Psoas muscle (tissue), 8 donors: ENCODE results near the gene PLA2G7. TPM values are rescaled to one million over a fixed set of nuclear protein-coding genes. Genes with fewer than 3 reads are reported as not detected.

ENCODE experiments used
- ATAC-seq, 4 donors: fragments of 200-7000 bp; cut with Tn5 transposase; one replicate each; pipeline ENCODE4 v1.9.1; 2020; ENCODE audit warnings: moderate library complexity in 3 of 4, mild to moderate bottlenecking in 2 of 4
- DNase-seq, 2 donors: peaks; one replicate each; pipeline ENCODE4 v3.0.0-alpha.2; 2020
- H3K27ac ChIP-seq: fragments of 200-600 bp; one replicate; pipeline ENCODE4 v1.8.0; 2022
- H3K27me3 ChIP-seq, 3 donors: fragments of 200-600 bp in 1 of 3; one replicate each; pipeline versions ENCODE4 v1.6.1 to v1.8.0; 2013 to 2022; ENCODE audit warnings: low read length in 2 of 3, mild to moderate bottlenecking in 2 of 3, moderate library complexity in 1 of 3; ENCODE audit not compliant: insufficient read depth in 3 of 3
- H3K36me3 ChIP-seq, 2 donors: fragments of 200-600 bp in 1 of 2; one replicate each; pipeline versions ENCODE4 v1.6.1 to v1.8.0; 2013 to 2022; ENCODE audit warnings: low read depth in 1 of 2, mild to moderate bottlenecking in 1 of 2, moderate library complexity in 1 of 2; ENCODE audit not compliant: insufficient read depth in 1 of 2
- H3K4me1 ChIP-seq: fragments of 200-600 bp; one replicate; pipeline ENCODE4 v1.8.0; 2022
- H3K4me3 ChIP-seq: fragments of 200-600 bp; one replicate; pipeline ENCODE4 v1.8.0; 2022; ENCODE audit warnings: mild to moderate bottlenecking
- H3K9me3 ChIP-seq: fragments of 200-600 bp; one replicate; pipeline ENCODE4 v1.8.0; 2022
- CTCF ChIP-seq: fragments of 200-600 bp; IDR thresholded peaks from one replicate; pipeline ENCODE4 v1.8.0; 2022; ENCODE audit warnings: antibody characterized with exemption
- WGBS, 3 donors: extraction: QIAGEN DNeasy Blood & Tissue Kit; methylation state at CpG; one replicate each; pipeline versions ENCODE4 v1.1.6 to v1.1.7; 2013; 5-methylcytosine and 5-hydroxymethylcytosine counted together
- intact Hi-C, 2 donors: fragments of 100-400 bp; cut with DNase I; formaldehyde crosslinking; loops; one replicate each; pipeline versions ENCODE4 v1.11.0 to v1.14.2; 2022
- polyA plus RNA-seq, 3 donors: library from polyadenylated mRNA; stranded (reverse); fragments of 200-250 nt; gene quantifications; one replicate each; pipeline ENCODE4 v1.2.3, GENCODE V29; 2013
- total RNA-seq, 4 donors: library from RNA; stranded (reverse); fragmentation: NEBNext Ultra II Directional in 2 of 4; extraction: Animal tissue kit (Norgen Biotek cat#: 25700) in 2 of 4; gene quantifications; one replicate each; pipeline versions ENCODE4 v1.2.1 to v1.2.4, GENCODE V29; 2021 to 2023
- donor health status: healthy with polysubstance abuse.
- donor health status: DM: no; HTN: no; CAD: no; lungs with moderate emphysema.
- donor health status: Bipolar disorder and iron deficiency.
- donor health status: healthy.
- donor health status: DM: yes; HTN: yes; CAD: no.
- donor health status: DM: no; HTN: no; CAD: no.
- donor health status: DM: no; HTN: no; CAD: no.
- donor health status: DM: yes; HTN: yes; CAD: no.

PLA2G7 gene
- total and polyA plus RNA-seq, 7 donors: 0.03 to 0.66 (median 0.21) TPM; not detected in 3

- H3K27me3 ChIP-seq: no peaks in the 10 kb centered on the region
- H3K36me3 ChIP-seq: no peaks in the 10 kb centered on the region
- no peaks in the 10 kb centered on the region for H3K9me3 ChIP-seq
- intact Hi-C loops: no loop called here
- H3K27ac ChIP-seq: no peak overlapping the region
- DNase-seq (no peak), ATAC-seq (no peak)
- no peak overlapping the region for H3K4me3 ChIP-seq
- H3K4me1 ChIP-seq: no peaks in the 10 kb centered on the region
- no peak for TF ChIP-seq CTCF
- 90 to 100% (median 90%) methylated on average over 1 of the region's 1 CpG for WGBS, 3 donors
Measured at GRCh38 chr6:46711491-46711890, 23.7 kb downstream of the PLA2G7 start.

- DNase-seq (no peak), ATAC-seq (no peak)
- no peak overlapping the region for H3K27ac ChIP-seq
- no peaks in the 10 kb centered on the region for H3K36me3 ChIP-seq
- no peaks in the 10 kb centered on the region for H3K9me3 ChIP-seq
- TF ChIP-seq CTCF: no peak
- H3K27me3 ChIP-seq: no peaks in the 10 kb centered on the region
- H3K4me3 ChIP-seq: no peak overlapping the region
- intact Hi-C loops: no loop called here
- WGBS, 3 donors: 86 to 94% (median 91%) methylated on average over 2 of the region's 2 CpGs
- no peaks in the 10 kb centered on the region for H3K4me1 ChIP-seq
Measured at GRCh38 chr6:46706464-46706863, 28.7 kb downstream of the PLA2G7 start.

- no peaks in the 10 kb centered on the region for H3K4me1 ChIP-seq
- H3K27ac ChIP-seq: no peak overlapping the region
- ATAC-seq: no peak
- no peaks in the 10 kb centered on the region for H3K9me3 ChIP-seq
- peak; percentile 23 for TF ChIP-seq CTCF
- H3K36me3 ChIP-seq: no peaks in the 10 kb centered on the region
- H3K4me3 ChIP-seq: no peak overlapping the region
- DNase-seq: no peak
- no peaks in the 10 kb centered on the region for H3K27me3 ChIP-seq
- intact Hi-C loops: loop anchor here in 1 of 2 donors (2.0 kb wide), 1 partner anchor 76 kb away; no protein-coding TSS in a partner anchor
- 6 to 10% (median 8%) methylated on average over 3 of the region's 3 CpGs for WGBS, 3 donors
Measured at GRCh38 chr6:46704562-46704961, 30.6 kb downstream of the PLA2G7 start.

GRCh38 chr6:46699970-46700369 is 35.2 kb downstream of the PLA2G7 start:
- Histone ChIP-seq H3K4me3 (no peak overlapping the region), H3K4me1 (no peaks in the 10 kb centered on the region), H3K9me3 (no peaks in the 10 kb centered on the region), H3K27ac (no peak overlapping the region), H3K27me3 (no peaks in the 10 kb centered on the region), H3K36me3 (peaks cover 0 to 6% of the 10 kb centered on the region in 2 donors)
- no peak for DNase-seq
- WGBS, 3 donors: 81 to 90% (median 81%) methylated on average over 1 of the region's 1 CpG
- no peak for ATAC-seq
- no peak for TF ChIP-seq CTCF
- intact Hi-C loops: no loop called here

GRCh38 chr6:46690911-46691451 is 44.2 kb downstream of the PLA2G7 start:
- no peak for ATAC-seq
- no peaks in the 10 kb centered on the region for H3K9me3 ChIP-seq

More at GRCh38 chr6:46690911-46691451, 44.2 kb downstream of the PLA2G7 start:
- no peaks in the 10 kb centered on the region for H3K36me3 ChIP-seq
- H3K4me1 ChIP-seq: no peaks in the 10 kb centered on the region
- intact Hi-C loops: no loop called here
- H3K4me3 ChIP-seq: no peak overlapping the region
- DNase-seq: no peak
- WGBS, 3 donors: 40 to 54% (median 50%) methylated on average over 1 of the region's 1 CpG
- TF ChIP-seq CTCF: no peak
- no peak overlapping the region for H3K27ac ChIP-seq
- H3K27me3 ChIP-seq: no peaks in the 10 kb centered on the region
